Activated T-cell treated with anti-CD3 and anti-CD28 coated beads for 4 hours (primary cell): ENCODE results near the gene HTRA3.

Experiments
- DNase-seq: peaks from one replicate; pipeline ENCODE4 v3.0.0-alpha.2; 2020

The HTRA3 gene

DNA sequence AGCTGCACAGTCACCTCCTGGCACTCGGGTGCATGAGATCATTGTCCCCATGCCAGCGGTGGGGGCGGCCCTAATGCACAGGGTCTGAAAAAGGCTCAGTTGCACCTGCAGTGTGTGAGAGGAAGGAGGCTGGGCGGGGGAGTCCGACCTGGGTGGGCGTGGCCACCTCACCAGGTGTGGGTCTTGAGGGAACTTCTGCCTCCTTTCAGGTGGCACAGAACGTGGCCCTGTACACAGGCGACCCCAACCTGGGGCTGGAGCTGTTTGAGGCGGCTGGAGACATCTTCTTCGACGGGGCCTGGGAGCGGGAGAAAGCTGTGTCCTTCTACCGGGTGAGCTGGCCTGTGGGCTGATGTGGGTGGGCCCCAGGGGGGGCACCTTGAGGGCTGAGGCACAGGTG lies 34.3 kb upstream of the HTRA3 start:
- DNase-seq = no peak

DNA sequence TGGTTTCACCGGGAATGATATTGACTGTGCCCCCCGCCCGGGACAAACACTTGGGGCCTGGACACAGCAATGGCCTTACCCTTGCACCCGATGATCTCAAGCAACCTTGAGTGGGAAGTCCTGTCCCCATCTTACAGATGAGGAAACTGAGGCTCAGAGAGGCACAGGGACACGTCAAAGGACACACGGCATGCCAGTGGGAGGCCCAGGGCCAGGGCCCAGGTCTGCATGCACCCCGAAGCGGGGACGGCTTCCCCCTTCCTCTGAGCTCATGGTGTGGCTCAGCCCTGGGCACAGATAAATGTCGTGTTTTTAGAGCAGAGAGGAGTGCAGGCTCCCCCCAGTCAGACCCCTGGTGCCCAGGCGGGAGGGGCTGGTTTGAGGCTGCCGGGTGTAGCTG lies 33.9 kb upstream of the HTRA3 start:
- DNase-seq = no peak

DNA sequence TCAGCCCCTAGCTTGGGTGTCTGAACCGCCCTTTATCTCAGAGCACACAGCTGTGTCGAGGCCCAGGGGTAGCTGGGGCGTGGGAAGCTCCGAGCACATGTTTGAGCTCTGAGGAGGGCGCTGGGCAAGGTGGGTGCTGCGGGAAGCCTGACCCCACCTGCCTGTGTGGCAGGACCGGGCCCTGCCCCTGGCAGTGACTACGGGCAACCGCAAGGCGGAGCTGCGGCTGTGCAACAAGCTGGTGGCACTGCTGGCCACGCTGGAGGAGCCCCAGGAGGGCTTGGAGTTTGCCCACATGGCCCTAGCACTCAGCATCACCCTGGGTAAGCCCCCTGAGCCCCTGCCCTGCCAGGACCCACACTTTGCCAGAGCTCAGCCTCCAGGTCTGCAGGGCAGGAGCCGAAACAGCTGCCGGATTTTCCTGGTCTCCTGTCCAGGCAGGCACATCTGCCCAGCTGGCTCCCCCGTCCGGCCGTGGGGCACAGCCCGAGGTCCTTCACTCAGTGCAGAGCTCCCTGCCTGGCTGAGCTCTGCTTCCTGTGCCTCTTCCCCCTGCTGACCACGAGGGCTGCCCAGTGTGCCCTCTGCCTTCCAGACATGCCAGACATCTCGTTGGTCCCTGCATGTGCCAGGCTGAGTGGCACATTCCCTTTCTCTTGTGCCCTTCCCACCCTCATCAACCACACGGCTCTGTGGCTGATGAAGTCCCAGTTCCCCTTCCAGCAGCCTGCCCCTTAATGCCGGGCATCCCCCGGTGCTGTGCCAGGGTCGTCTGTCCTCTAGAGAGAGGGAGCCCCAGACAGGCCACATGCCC lies 33.2 kb upstream of the HTRA3 start:
- no peak for DNase-seq

DNA sequence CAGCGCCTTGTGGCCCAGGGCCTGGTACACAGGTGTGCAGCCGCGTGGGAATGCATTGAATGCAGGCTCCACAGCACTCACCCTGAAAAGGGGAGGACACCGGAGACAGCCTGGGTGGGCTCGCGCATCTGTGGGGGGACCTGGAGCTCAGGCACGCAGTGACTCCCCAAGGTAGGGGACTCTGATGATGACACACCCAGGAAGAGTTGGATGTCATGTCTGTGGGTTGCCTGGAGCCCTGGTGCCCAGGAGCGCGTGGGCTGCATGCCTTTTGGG lies 32.7 kb upstream of the HTRA3 start:
- DNase-seq = no peak

DNA sequence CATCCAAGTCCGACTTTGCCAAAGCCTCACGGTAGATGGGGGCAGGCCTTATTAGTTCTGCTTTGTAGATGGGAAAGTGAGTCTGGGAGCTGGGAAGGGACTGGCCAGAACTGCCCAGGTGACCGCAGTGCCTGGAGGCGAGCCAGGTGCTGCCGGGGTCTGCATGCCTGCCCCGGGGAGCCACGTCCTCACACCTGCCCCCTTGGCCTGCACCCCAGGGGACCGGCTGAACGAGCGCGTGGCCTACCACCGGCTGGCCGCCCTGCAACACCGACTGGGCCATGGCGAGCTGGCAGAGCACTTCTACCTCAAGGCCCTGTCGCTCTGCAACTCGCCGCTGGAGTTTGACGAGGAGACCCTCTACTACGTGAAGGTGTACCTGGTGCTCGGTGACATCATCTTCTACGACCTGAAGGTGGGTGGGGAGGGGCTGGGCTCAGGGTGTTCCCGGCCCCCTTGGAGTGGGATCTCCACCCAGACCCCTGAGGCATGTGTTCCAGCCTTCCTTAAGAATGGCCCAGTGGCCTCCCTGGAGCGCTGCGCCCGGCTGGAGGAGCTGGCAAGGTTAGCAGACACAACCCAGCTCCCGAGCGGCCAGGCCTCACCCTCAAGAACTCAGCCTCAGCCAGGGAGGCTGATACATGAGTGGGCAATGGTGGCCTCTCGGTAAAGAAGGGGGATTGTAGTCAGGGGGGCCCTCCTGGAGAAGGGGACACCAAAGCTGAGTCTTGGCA lies 32.1 kb upstream of the HTRA3 start:
- DNase-seq = no peak

DNA sequence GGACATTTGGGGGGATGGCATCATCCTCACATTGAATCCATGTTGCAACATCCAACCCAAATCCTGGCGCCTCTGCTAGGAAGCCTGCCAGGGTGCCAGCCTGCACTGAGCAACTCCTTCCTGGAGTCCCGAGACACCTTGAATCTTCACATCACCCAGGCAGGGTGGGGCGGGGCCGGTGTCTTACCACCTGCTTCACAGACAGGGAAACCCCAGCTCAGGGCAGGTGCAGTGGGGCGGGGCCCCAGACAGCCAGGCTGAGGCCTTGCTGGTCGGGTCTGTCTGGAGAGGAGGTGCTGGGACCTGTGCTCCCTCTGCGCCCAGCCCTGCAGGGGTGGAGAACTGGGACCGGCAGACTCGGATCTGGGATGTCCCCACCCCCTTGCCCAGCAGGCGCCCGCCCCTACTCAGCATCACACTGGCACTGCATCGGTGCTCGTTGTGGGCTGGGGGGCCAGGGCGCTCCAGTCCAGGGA lies 31.5 kb upstream of the HTRA3 start:
- DNase-seq = no peak

DNA sequence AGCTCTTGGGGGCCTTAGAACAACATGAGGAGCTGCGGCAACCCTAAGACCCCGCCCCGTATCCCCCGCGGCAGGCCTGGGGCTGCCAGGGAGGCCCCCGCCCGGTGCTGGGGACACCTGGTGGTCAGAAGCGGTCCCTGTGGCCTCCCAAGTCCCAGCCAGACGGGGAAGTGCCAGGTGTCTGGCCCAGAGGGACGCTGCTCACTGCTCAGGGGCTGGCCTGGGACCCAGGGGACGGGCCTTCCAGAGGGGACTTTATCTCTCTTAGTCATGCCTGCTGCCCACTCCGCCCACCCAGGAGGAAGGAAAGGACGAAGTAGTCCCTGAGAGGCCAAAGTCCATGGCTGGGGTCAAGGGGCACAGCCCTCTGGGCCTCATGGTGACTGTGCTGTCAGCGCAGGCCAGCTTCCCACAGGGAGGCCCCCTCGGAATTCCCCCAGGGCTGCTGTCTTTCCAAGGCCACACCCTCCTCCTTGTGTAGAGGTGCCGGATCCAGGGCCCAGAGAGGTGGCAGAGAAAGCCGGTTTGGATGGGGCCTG lies 31.0 kb upstream of the HTRA3 start:
- no peak for DNase-seq

DNA sequence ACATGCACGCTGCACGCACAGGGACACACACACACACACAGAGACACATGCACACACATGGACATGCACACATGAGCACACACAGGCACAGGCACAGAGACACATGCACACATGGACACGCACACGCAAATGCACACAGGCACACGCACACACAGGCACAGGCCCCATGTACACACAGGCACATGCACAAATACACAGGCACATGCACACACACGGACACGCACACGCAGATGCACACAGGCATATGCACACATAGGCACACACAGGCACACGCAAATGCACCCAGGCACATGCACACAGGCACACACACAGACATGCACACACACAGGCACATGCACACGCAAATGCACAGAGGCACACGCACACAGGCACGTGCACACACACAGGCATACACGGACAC lies 30.3 kb upstream of the HTRA3 start:
- DNase-seq = no peak

DNA sequence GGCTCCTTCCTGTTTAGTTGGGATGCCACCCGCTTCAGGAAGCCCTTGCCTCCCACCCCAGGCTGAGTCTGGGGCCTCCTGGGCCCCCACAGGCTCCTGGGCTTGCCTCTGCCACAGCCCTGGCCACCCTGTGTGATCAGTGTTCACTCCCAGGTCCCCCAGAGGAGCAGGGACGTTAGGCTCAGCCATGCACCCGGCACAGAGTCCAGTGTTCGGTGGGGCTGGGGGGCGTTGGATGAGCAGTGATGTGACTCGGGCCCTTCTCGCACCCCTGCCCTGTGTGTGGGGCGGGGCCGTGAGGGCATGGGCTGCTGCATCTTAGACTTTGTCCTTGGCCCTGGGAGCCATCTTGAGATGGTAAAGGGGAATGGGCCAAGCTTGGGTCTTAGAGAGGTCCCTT lies 29.9 kb upstream of the HTRA3 start:
- DNase-seq = no peak

DNA sequence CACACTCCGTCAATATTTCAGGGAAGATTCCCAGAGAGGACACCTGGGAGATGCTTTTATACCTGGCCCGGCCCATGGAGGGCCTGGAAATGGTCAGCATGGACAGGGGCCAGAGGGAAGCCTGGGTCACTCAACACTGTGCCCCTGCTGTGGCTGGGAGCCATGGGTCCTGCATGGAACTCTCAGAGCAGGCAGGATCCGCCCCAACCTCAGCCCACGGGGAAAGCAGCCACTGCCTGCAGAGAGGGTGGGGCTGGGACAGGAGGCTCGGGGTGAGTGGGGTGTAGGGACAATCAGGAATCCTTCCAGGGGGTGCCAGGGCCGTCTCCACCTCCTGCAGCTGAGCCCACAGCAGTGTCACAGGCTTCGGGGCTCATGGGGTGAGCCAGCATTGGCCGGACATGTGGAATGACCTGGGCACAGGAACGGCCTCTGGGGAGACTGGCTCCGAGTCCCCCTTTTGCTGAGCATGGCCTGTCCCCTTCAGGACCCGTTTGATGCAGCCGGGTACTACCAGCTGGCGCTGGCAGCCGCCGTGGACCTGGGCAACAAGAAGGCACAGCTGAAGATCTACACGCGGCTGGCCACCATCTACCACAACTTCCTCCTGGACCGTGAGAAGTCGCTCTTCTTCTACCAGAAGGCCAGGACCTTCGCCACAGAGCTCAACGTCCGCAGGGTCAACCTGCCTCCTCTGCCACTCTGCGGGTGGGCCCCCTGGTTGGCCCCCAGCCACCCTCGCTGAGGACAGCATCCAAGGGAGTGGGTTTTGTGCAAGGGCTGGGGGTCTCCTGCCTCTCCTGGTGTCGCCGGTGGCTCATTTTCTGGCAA lies 29.1 kb upstream of the HTRA3 start:
- DNase-seq = no peak

DNA sequence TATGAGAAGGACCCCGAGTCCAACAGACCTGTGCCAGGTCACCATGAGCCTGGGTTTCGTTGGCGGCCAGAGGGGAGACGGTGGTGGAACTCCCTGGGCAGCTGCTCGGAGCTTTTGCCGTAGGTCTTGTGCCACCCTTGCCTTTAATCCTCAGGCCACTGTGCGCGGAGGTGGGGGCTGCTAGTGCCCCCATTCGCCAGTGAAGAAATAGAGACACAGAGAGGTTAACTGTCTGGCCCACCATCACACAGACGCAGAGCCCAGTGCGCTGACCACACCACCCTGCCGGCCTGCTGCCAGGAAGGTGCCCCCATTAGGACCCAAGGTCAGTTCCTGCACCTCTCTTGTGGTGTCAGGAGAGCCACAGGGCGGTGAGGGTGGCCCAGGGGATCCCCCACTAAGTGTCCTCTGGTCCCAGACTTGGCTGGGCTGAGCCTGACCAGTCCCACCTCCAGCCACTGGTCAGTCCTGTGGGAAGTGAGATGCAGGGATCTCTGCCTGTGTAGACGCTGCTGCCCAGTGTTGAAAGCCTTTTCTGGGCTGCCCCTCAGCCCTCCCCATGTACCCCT lies 28.3 kb upstream of the HTRA3 start:
- DNase-seq = no peak

DNA sequence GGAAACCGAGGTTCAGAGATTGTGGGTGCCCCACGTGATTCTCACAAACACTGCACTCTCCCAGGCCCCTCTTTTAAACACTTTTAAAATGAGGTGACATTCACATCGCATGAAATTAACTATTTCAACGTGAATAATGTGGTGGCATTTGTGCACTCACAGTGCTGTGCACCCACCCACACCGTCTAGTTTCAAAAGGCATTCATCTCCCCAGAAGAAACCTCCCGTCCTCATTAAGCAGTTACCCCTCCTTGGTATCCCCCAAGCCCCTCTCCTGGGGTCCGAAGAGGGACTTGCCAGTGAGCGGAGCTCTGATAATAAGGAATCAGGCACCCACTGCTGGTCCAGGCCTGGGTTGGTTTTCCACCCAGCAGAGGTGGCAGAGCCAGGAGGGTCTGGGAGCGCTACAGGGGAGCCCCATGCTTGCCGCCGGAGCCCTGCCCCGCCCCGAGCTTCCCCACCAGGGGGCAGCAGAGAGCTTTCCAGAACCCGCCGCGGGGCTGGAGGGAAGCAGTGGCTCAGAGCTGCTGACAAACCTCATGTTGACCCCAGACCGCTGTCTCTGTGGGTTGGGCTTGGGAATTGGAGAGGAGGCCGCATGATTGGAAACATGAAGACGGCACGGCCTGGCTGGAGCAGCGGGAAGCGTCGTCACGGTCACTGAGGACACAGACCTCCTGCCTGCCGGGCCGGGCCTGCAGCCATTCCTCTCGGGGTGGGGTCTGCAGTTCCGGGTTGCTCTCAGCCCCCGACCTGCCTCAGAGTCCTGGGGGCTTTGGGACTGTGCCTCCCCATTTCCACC lies 27.5 kb upstream of the HTRA3 start:
- peak; percentile 77 for DNase-seq

DNA sequence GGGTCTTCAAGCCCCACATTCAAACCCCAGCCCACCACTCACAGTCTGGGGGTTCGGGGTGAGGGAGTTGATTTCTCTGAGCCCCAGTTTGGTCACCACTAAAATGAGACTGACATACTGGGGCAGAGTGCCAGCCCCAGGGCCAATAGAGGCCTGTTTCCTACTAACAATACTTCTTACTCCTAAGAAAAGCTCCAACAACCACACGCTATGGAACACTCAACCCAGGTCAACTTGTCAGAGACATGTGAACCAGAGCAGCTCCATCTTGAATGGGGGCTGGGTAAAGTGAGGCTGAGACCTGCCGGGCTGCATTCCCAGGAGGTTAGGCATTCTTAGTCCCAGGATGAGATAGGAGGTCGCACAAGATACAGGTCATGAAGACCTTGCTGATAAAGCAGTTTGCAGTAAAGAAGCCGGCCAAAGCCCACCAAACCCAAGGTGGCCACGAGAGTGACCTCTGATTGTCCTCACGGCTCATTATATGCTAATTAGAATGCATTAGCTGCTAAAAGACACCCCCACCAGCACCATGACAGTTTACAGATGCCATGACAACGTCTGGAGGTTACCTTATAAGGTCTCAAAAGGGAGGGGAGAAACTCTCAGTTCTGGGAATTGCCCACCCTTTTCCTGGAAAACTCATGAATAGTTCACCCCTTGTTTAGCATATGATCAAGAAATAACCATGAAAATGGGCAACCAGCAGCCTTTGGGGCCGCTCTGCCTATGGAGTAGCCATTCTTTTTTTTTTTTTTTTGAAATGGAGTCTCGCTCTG lies 26.6 kb upstream of the HTRA3 start:
- DNase-seq = no peak

DNA sequence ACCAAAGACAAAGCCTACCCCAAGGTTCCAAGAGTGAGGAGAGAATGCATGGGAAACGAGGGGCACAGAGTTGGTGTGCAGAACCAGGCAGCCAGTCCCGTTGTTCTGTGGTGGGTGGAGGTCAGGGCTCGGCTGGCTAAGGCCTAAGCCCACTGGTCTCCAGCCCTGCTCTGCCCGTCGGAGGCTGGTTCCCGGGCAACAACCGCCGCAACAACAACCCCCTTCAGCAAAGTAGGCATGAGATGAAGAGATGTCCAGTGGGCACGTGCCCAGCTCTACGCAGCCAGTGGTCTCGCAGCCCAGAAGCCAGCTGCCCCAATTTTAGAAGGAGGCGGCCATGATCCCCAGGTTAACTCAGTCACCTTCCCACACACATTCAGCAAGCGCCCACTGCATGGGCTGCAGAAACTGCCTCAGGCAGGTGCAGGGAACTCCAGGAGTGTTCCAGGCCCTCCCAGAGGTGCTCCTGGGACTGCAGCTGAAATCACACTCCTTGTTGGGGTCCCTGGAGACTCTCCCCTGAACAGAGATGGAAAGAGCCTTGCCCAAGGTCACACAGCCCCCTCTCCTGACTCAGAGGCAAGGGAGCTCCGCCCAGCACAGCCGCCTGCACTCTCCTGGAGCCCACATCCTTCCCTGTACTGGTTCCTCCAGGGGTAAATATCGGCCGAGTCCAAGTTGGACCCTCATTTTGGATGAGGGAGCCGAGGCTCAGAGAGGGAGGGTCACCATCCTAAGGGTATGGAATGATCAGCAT lies 25.4 kb upstream of the HTRA3 start:
- no peak for DNase-seq

DNA sequence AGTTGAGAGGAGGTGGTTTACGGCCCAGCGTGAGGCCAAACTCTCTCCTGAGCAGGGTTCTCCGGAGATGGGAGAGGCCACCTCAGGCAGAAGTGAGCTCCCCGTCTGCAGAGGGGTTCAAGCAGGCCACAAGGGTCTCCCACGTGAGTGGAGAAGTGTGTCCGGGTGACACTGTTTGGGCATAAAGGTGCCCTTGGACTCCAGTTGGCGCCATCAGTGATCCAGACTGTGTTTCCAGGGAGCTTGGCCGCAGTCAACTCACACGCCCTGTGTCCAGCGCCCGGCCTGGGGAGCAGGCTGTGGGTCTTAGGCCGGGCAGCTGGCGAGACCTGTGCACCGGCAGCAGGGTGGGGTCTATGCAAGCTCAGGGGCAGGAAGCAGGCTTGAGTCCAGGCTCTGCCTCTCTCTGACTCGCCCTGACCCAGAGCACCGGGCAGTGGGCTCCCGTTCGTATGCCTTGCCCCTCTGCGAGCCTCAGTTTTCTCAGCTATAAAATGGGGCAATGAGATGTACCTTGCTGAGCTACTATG lies 24.6 kb upstream of the HTRA3 start:
- no peak for DNase-seq

DNA sequence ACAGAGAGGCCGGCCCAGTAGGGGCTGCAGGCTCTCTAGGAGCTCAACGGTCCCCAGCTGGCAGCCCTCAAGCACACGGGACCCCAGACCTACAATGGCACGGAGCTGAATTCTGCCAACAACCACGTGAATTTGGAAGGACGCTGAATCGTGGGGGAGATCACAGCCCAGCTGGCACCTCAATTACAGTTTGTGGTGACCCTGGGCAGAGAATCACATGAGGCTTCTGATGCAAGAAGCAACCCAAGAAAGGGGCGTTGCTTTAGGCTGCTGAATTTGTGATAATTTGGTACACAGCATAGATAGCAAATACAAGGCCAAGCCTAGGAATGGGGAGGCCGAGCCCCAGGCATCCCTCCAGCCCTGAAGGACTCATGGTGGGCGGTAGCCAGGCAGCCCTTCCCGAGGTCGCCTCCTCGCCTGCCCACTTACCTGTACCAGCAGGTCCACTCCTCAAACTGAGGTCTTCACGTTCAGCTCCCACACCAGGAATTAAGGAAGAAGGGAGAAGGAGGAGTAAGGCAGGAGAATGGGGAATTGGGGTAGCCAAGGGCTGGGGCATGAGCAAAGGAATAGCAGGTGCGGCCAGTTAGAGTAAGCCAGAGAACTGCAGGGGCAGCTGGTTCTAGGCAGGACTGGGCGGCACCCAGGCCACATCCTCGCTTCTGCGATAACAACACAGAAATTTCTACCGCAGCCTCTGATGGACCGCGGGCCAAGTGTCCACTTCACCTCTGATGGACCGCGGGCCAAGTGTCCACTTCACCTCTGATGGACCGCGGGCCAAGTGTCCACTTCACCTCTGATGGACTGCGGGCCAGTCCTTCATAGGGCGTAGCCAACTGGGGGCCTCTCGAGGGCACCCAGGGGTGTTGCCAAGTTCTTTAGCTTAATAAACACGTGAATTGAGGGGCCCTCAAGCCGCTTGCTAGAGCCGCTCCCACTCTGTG lies 23.4 kb upstream of the HTRA3 start:
- no peak for DNase-seq

DNA sequence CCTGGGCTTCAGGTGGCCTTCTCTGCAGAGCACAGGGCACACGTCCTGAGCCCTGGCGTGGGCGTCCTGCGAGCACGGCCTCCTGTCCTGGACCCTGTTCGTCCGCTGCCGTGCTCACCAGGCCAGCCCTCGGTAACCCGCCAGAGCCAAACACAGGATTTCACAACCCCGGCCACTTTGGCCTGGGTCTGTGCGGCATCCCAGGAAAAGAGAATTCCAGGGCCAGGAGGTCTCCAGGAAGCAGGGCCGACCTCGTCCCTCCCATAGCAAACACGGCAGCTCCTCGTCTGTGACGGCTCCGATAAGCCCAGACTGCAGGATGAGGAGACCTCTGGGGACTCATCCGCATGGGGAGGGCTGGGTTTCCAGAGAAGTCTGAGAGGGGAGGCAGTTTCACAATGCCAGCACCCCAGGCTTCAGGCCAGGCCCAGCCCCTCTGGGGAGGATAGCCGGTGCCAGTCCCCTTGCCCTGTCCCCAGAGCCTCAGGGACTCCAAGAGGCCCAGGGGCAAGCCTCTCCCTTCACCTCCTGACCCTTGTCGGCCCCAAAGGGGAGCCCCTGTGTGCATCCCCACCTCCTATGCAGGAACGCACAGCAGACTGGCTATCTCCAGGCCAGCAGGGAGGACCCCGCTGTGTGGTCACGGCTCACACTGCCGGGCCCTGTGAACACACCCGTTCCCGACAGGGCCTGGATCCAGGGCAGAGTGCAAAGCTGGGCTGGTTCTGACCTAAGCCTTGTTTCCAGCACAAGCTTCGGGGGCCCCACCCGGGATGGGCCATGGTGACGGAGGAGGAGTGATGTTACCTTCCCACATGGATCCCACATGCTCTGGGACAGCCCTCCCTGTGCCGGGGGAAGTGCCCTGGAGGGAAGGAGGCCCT lies 22.3 kb upstream of the HTRA3 start:
- no peak for DNase-seq

DNA sequence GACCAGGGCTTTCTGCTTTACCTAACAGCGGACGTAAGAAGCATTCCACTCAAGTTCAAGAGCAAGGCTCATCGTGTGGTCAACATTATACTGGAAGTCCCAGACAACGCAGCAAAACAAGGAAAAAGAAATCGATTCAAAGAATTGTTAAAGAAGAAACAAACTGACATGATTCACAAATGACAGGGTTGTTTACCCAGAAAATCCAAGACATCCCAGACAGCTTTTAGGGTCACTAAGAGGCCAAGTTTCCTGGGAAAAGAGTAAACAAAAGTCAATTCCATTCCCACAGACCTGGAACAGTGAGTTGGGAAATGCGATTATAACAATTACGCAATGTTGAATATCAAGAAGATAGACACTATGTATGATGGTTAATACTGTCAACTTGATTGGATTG lies 21.5 kb upstream of the HTRA3 start:
- no peak for DNase-seq
